ENCODE data around the gene GRIN3B. TPM values are rescaled to one million over a fixed set of nuclear protein-coding genes. Genes with fewer than 3 reads are reported as not detected.

The GRIN3B gene
- total and polyA plus RNA-seq, 10 of the 15 experiments (the other 5 are each of a cell fraction or from before 2014, with no cell fraction given): 0.15 TPM; not detected in 9

DNA sequence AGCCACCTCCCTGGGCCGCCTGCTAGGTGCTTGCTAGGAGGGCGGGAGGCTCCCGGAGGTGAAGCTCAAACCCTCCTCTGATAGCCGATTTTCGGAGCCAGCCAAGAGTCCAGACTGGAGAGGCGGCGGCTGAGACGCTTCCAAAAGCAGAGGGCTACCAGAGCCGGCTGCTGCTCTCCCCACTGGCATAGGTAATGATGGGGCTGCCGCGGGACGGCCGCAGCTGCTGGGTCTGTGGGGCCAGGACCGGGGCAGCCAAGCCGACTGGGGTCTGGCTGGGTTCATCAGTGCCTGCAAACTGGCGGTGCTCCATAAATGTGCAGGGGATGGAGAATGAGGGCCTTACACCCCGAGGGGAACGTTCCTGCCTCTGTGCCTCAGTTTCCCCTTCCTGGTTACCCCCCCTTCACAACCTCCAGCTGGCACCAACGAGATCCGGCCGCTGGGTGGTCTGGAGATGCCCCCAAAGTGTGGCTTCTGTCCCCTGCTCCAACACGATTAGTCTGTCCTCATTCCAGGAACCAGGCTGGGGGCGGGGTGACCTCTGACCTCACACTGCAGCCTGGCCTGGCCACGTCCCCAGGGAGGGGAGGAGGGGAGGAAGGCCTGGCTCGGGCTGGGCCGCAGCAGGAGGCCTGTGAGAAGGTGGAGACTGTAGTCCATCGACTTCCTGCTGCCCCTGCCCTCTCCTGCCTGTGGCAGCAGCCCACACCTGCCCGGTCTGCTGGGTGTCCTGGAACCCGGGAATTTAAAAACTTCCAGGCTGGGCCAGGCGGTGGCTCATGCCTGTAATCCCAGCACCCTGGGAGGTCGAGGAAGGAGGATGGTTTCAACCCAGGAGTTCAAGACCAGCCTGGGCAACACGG, 19.9 kb upstream of the GRIN3B start:
- H2AFZ ChIP-seq (ENCODE audit: control insufficient read depth, low read depth, low read length): no peak overlapping the region
- in situ Hi-C loops (cut with MboI): loop anchor here (5.0 kb wide), 1 partner anchor 58 kb away; no protein-coding TSS in a partner anchor
- no peak for DNase-seq (ENCODE audit: low read depth, low spot score)
- peaks cover 11% of the 10 kb centered on the region for H3K79me2 ChIP-seq (ENCODE audit: control insufficient read depth, insufficient read depth, low read length)
- no TSS peak for BruUV-seq (replicated peaks)
- ATAC-seq: no peak
- SMC1A ChIA-PET (ENCODE audit: uncharacterized antibody, unreplicated experiment): interaction anchor here (2.2 kb wide), 1 partner anchor 32 kb away, joined by 4 read pairs; no protein-coding TSS in a partner anchor
- no peaks in the 10 kb centered on the region for H3K9me3 ChIP-seq (replicated peaks; ENCODE audit: control insufficient read depth, insufficient read depth, low read length)
- no peak overlapping the region for H3K4me3 ChIP-seq
- 66% methylated on average over 30 of the region's 32 CpGs for WGBS (ENCODE audit: insufficient coverage, insufficient replicate concordance, low lambda C conversion rate, missing lambda C conversion rate)
- H3K4me2 ChIP-seq (ENCODE audit: control insufficient read depth, insufficient read depth): no peak overlapping the region
- FAIRE-seq: no peak
- CTCF ChIA-PET: interaction anchor here (1.4 to 5.7 kb wide), 5 partner anchors 25 to 117 kb away, joined by 4 to 150 read pairs (median 9); no protein-coding TSS in a partner anchor
- POLR2A ChIA-PET: interaction anchor here (0.6 to 4.1 kb wide), 4 partner anchors 32 to 207 kb away, joined by 3 to 34 read pairs (median 4); no protein-coding TSS in a partner anchor
- no peak overlapping the region; the same call in 1 of the 2 replicates for H3K27ac ChIP-seq (ENCODE audit: control insufficient read depth, insufficient read depth)
- no peaks in the 10 kb centered on the region for H4K20me1 ChIP-seq (ENCODE audit: control insufficient read depth, insufficient read depth)
- H3K36me3 ChIP-seq (ENCODE audit: control insufficient read depth in 2 of 2, insufficient read depth in 2 of 2, low read length in 1 of 2): no peaks in the 10 kb centered on the region
- intact Hi-C loops (cut with micrococcal nuclease; ENCODE audit: unreplicated experiment): no loop called here
- peaks cover 22% of the 10 kb centered on the region for H3K4me1 ChIP-seq (ENCODE audit: control insufficient read depth, insufficient read depth, low read length)
- no peak overlapping the region for H3K9ac ChIP-seq (ENCODE audit: control insufficient read depth, insufficient read depth, low read length)
- RAD21 ChIA-PET (ENCODE audit: unreplicated experiment): interaction anchor here (0.9 to 8.0 kb wide), 3 partner anchors 25 to 117 kb away, joined by 3 to 95 read pairs (median 10); no protein-coding TSS in a partner anchor
- no peaks in the 10 kb centered on the region for H3K27me3 ChIP-seq (replicated peaks in 1 of 2; ENCODE audit: control insufficient read depth in 2 of 2, insufficient read depth in 2 of 2, low read length in 1 of 2)
- TF ChIP-seq IKZF1 (conservative IDR thresholded peaks at IDR 0.05) (0 out of 2 replicates have a peak, but pooled peaks have one; percentile 15), HDAC2 (IDR thresholded peaks at IDR 0.05) (no peak), RBBP5 (conservative IDR thresholded peaks at IDR 0.05) (no peak), LARP7 (IDR thresholded peaks at IDR 0.05) (no peak), MEF2B (IDR thresholded peaks at IDR 0.05; ENCODE audit: partially characterized antibody, poor library complexity, severe bottlenecking) (peak; percentile 63), MXI1 (IDR thresholded peaks at IDR 0.05; ENCODE audit: low read depth, low read length) (no peak), KAT2A (conservative IDR thresholded peaks at IDR 0.05; ENCODE audit: control insufficient read depth, low read depth, low read length) (no peak), NR2C1 (IDR thresholded peaks at IDR 0.05) (peak; percentile 81), HDGF (IDR thresholded peaks at IDR 0.05) (no peak), HCFC1 (IDR thresholded peaks at IDR 0.05; ENCODE audit: low read length) (no peak), TBL1XR1 (IDR thresholded peaks at IDR 0.05; ENCODE audit: low read depth, low read length) (no peak)
- TF ChIP-seq, protein P1, sequence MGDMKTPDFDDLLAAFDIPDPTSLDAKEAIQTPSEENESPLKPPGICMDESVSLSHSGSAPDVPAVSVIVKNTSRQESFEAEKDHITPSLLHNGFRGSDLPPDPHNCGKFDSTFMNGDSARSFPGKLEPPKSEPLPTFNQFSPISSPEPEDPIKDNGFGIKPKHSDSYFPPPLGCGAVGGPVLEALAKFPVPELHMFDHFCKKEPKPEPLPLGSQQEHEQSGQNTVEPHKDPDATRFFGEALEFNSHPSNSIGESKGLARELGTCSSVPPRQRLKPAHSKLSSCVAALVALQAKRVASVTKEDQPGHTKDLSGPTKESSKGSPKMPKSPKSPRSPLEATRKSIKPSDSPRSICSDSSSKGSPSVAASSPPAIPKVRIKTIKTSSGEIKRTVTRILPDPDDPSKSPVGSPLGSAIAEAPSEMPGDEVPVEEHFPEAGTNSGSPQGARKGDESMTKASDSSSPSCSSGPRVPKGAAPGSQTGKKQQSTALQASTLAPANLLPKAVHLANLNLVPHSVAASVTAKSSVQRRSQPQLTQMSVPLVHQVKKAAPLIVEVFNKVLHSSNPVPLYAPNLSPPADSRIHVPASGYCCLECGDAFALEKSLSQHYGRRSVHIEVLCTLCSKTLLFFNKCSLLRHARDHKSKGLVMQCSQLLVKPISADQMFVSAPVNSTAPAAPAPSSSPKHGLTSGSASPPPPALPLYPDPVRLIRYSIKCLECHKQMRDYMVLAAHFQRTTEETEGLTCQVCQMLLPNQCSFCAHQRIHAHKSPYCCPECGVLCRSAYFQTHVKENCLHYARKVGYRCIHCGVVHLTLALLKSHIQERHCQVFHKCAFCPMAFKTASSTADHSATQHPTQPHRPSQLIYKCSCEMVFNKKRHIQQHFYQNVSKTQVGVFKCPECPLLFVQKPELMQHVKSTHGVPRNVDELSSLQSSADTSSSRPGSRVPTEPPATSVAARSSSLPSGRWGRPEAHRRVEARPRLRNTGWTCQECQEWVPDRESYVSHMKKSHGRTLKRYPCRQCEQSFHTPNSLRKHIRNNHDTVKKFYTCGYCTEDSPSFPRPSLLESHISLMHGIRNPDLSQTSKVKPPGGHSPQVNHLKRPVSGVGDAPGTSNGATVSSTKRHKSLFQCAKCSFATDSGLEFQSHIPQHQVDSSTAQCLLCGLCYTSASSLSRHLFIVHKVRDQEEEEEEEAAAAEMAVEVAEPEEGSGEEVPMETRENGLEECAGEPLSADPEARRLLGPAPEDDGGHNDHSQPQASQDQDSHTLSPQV (IDR thresholded peaks at IDR 0.05): no peak
- TF ChIP-seq, protein P2, sequence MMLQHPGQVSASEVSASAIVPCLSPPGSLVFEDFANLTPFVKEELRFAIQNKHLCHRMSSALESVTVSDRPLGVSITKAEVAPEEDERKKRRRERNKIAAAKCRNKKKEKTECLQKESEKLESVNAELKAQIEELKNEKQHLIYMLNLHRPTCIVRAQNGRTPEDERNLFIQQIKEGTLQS (IDR thresholded peaks at IDR 0.05; ENCODE audit: borderline replicate concordance, extremely low read depth, low read depth, low read length): no peak
- TF ChIP-seq, protein P3, sequence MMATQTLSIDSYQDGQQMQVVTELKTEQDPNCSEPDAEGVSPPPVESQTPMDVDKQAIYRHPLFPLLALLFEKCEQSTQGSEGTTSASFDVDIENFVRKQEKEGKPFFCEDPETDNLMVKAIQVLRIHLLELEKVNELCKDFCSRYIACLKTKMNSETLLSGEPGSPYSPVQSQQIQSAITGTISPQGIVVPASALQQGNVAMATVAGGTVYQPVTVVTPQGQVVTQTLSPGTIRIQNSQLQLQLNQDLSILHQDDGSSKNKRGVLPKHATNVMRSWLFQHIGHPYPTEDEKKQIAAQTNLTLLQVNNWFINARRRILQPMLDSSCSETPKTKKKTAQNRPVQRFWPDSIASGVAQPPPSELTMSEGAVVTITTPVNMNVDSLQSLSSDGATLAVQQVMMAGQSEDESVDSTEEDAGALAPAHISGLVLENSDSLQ (IDR thresholded peaks at IDR 0.05): no peak

Data from GM12878 (cell line).